ENCODE measurements around the gene SPATA21. TPM values are rescaled to one million over a fixed set of nuclear protein-coding genes. Genes with fewer than 3 reads are reported as not detected.

SPATA21 gene
- total RNA-seq, 3 donors from 2014 or later, result 0.22 TPM; not detected in 2

- Histone ChIP-seq H3K4me3 (no peak overlapping the region), H3K4me1 (ENCODE audit: low read depth) (no peaks in the 10 kb centered on the region), H3K9me3 (no peaks in the 10 kb centered on the region), H3K36me3 (ENCODE audit: low read depth) (no peaks in the 10 kb centered on the region)
- intact Hi-C loops (cut with DNase I, micrococcal nuclease), result no loop called here
- no peak for ATAC-seq
- TF ChIP-seq CTCF (IDR thresholded peaks at IDR 0.05), result no peak
- DNase-seq, result no peak
Observed at GRCh38 chr1:16410803-16411202, 26.4 kb downstream of the SPATA21 start.

GRCh38 chr1:16409536-16410152 is 27.6 kb downstream of the SPATA21 start:
- Histone ChIP-seq H3K9me3 (no peaks in the 10 kb centered on the region), H3K4me1 (ENCODE audit: low read depth) (no peaks in the 10 kb centered on the region), H3K36me3 (ENCODE audit: low read depth) (no peaks in the 10 kb centered on the region), H3K4me3 (no peak overlapping the region)
- DNase-seq (no peak), ATAC-seq (no peak)
- TF ChIP-seq CTCF (IDR thresholded peaks at IDR 0.05), result no peak
- intact Hi-C loops (cut with DNase I, micrococcal nuclease), result no loop called here

- no peaks in the 10 kb centered on the region for H3K9me3 ChIP-seq
- DNase-seq (no peak), ATAC-seq (no peak)
- no peaks in the 10 kb centered on the region for H3K36me3 ChIP-seq (ENCODE audit: low read depth)
- intact Hi-C loops (cut with DNase I, micrococcal nuclease), result no loop called here
- H3K4me3 ChIP-seq, result no peak overlapping the region
- no peaks in the 10 kb centered on the region for H3K4me1 ChIP-seq (ENCODE audit: low read depth)
- no peak for TF ChIP-seq CTCF (IDR thresholded peaks at IDR 0.05)
Observed at GRCh38 chr1:16406868-16407267, 30.4 kb downstream of the SPATA21 start.

DNA sequence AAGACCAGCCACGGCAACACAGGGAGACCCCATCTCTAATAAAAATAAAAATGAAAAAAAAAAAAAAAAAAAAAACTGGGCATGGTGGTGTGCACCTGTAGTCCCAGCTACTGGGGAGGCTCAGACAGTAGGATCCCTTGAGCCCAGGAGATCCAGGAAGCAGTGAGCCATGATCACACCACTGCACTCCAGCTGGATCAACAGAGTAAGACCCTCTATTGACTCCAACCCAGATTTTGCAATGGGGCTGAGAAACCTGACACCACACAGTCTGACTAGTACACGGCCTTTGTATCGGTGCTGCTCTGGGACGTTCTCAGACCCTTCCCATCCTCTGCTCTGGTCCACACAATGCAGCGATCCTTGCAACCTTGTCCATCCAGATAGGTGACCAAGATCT is 31.8 kb downstream of the SPATA21 start:
- ATAC-seq, result no peak
- intact Hi-C loops (cut with DNase I, micrococcal nuclease), result no loop called here

GRCh38 chr1:16402742-16403141 is 34.5 kb downstream of the SPATA21 start:
- TF ChIP-seq CTCF (IDR thresholded peaks at IDR 0.05), result no peak
- Histone ChIP-seq H3K36me3 (ENCODE audit: low read depth) (no peaks in the 10 kb centered on the region), H3K4me1 (ENCODE audit: low read depth) (no peaks in the 10 kb centered on the region), H3K4me3 (no peak overlapping the region), H3K9me3 (no peaks in the 10 kb centered on the region)
- DNase-seq (no peak), ATAC-seq (no peak)
- intact Hi-C loops (cut with DNase I, micrococcal nuclease), result no loop called here

More for the DNA sequence above, 31.8 kb downstream of the SPATA21 start:
- no peak for DNase-seq
- Histone ChIP-seq H3K4me1 (ENCODE audit: low read depth) (no peaks in the 10 kb centered on the region), H3K36me3 (ENCODE audit: low read depth) (no peaks in the 10 kb centered on the region), H3K9me3 (no peaks in the 10 kb centered on the region), H3K4me3 (no peak overlapping the region)
- TF ChIP-seq CTCF (IDR thresholded peaks at IDR 0.05), result no peak

Data from mucosa of descending colon (tissue), 3 donors.